NK-92 (cell line): ENCODE results near the gene FAM216A.
"Not testable (repeated sequence)": the region's sequence is repeated elsewhere in the genome, so short reads cannot be mapped to it uniquely, and the experiment has no call there.

ENCODE experiments used
- DNase-seq: peaks from one replicate; lab custom pipeline; 2025; ENCODE audit not compliant: unreplicated experiment; lab: John Stamatoyannopoulos, UW

Gene FAM216A, protein sequence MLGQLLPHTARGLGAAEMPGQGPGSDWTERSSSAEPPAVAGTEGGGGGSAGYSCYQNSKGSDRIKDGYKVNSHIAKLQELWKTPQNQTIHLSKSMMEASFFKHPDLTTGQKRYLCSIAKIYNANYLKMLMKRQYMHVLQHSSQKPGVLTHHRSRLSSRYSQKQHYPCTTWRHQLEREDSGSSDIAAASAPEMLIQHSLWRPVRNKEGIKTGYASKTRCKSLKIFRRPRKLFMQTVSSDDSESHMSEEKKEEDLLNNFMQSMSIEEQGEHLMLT

DNA sequence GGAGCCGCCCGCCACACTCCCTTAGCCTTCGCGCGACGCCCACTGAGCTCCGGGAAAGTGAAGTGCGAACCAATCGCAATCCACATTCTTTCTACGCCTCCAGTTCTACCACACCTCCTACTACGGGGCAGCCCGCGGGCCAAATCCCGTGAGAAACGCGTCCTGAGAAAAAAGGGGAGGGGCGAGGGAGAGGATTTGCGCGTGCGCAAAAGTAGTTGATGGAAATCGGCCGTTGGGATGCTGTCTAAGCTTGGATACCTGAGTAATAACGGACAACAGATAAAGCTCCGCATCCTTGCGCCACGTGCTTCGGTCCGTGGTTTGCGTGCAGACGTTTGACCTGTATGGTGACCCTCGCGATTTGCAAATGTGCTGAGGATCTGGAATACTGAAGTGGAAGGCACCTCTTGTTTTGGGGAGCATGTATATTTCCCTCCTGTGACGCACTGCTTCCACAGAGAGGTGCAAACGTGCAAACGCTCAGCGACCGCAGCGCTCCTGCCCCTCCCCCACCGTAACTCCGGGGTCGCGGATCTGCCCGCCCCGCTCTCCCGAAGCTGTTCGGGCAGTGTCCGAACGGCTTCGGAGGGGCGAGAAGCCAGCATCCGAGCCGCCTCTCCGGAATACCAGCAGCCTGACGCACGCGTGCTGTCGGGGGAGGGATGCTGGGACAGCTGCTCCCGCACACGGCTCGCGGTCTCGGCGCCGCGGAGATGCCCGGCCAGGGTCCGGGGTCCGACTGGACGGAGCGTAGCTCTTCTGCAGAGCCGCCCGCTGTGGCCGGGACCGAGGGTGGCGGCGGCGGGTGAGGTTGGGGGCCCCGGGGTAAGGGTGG lies at the start of gene FAM216A, which contains the start of gene GPN3:
Gene FAM216A (plus strand): TSS at position 632 of the 835 bp plus-strand sequence. CDS start 31 bp downstream, at position 663.
Gene GPN3 (minus strand): TSS at position 44 of the 835 bp plus-strand sequence. CDS start 54 bp downstream, outside the sequence.
- DNase-seq = peak; percentile 61

DNA sequence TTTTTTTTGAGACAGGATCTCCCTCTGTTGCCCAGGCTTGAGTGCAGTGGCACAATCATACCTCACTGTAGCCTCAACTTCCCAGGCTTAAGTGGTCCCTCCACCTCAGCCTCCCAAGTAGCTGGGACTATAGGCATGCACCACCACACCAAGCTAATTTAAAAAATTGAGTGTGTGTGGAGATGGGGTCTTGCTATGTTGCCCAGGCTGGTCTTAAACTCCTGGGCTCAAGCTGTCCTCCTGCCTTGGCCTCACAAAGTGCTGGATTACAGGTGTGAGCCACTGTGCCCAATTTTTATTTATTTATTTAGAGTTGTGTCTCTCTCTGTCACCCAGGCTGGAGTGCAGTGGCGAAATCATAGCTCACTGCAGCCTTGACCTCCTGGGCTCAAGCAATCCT lies 48.0 kb upstream of the FAM216A start:
- not testable (repeated sequence) for DNase-seq

DNA sequence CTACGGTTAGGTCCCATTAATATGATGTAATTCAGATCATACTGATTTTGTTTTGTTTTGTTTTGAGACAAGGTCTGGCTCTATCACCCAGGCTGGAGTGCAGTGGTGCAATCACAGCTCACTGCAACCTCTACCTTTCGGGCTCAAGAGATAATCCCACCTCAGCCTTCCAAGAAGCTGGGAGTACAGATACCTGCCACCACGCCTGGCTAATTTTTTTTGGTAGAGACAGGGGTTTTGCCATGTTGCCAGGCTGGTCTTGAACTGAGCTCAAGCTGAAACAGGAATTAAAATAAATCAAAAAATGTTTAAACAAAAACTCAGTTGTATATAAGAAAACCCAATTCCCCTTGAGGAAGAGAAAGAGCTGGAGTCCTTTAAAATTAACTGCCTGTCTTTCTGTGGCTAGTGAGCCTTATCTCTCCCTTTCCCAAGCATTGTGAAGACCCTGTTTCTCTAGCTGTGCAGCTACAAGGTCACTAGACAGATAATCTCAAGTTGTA lies 47.4 kb upstream of the FAM216A start:
- no peak for DNase-seq

DNA sequence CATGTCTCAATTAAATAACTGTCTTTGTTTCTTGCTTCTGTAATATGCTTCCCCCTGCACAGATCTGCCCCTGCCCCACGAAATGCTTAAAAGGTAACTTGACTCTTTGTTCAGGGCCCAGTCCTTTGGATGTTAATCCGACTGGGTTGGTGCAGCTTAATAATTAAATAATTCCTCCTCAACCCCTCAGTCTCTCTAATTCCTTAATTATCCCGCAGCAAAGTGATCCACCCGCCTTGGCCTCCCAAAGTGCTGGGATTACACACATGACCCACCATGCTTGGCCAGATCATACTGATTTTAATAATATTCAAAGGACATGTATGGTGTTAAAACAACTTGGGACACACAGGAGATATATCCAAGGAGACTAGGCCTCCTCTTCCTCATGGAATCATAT lies 46.9 kb upstream of the FAM216A start:
- no peak for DNase-seq

DNA sequence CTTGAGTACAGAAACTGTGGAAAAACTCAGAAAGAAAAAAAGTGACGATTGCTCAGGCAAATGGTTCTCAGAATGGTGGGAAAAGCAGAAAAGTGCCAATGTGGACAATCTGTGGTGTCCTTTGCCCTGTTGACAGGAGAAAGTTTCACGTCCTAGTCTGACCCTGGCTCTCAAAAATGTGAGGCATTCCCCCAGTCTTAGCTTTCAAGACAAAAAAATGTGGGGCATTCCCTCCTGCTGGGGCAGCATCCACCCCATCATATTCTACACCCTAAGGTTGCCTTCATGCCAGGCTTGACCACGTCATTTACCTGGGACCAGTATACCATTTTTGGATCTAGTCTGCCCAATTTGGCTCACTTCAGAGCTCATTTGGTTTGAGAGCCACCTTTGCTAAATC lies 44.4 kb upstream of the FAM216A start:
- DNase-seq = no peak

DNA sequence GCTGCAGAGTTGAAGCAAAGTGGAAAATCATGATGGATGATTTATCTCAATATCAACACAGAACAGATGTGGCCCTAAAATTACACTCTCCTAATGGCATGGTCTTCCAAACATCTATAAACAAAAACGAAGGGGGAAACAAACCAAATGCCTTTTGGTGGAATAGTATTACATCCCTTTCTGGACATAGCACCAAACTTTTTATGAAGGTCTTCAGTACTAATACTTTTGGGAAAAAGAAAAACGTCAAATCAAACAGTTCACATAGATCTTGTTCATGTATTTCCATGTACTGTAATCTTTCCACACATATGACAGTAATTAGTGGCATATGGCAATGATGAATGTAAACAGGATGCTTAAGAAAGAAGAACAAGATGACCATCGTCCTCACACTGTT lies 42.2 kb upstream of the FAM216A start:
- DNase-seq = no peak

DNA sequence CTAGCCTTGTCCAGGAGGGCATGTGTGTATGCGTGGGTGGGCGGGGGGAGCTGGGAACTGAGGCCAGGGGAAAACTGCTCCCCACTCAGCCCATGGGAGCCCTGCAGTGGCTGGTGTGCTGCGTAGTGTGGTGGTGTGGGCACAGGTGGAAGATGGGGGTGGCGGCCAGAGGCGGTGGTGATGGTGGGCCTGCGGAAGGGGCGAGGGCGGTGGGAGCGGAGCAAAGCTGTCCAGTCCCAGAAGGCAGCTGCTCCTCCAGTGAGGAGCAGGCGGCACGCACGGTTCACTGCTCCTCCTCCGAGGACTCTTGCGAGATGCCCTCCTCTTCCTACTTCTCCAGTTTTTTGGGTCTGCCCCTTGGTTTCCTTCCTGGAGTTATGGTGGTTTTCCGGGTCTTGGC lies 39.0 kb upstream of the FAM216A start:
- DNase-seq = not testable (repeated sequence)

DNA sequence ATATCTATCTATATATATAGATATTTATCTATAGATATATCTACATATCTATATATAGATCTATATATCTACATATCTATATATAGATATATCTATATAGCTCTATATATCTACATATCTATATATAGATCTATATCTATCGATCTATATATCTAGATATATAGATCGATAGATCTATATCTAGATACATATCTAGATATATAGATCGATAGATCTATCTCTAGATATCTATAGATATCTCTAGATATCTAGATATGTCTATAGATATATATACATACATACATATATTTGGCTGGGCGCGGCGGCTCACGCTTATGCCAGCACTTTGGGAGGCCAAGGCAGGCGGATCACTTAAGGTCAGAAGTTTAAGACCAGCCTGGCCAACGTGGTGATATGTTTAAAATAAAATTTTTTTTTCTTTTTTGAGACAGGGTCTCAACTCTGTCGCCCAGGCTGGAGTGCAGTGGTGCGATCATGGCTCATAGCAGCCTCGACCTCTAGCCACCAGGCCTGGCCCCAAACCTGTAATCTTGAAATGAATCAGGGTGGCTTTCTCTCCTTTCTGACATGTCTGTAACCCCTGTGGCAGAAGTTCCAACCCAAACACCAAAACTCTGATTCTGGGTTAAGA lies 36.6 kb upstream of the FAM216A start:
- DNase-seq = no peak

DNA sequence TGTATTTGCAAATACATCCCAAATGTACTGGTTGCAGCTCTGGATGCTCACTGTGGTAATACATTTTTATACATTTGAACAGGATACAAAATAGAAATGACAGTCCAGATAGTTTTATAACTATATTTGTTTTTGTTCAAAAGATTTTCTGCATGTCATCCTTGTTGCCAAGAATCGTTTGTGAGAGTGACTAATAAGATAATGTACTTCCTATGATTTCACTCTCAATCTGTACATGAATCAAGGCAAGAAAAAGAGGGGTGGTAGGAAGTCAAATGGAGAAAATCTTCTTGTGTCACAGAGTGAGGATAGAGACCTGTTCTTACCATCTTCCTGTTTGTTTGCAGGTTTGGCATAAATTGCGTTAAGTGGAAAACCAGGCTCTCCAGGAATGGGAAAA lies 32.4 kb upstream of the FAM216A start:
- no peak for DNase-seq

DNA sequence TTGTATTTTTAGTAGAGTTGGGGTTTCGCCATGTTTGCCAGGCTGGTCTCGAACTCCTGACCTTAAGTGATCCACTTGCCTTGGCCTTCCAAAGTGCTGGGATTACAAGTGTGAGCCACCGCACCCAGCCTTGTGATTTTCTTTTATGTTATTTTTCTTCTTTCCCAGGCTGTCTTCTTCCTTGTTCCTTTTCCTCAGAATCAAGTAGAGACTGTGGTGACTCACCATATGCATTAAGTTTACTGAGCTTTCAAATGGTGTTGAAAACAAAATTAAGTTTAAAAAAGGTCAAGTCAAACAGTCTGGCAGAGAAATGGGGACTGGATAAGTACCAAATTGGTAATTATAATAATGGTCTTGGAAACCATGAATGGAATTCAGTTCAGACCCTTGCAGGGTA lies 24.2 kb upstream of the FAM216A start:
- DNase-seq = no peak

DNA sequence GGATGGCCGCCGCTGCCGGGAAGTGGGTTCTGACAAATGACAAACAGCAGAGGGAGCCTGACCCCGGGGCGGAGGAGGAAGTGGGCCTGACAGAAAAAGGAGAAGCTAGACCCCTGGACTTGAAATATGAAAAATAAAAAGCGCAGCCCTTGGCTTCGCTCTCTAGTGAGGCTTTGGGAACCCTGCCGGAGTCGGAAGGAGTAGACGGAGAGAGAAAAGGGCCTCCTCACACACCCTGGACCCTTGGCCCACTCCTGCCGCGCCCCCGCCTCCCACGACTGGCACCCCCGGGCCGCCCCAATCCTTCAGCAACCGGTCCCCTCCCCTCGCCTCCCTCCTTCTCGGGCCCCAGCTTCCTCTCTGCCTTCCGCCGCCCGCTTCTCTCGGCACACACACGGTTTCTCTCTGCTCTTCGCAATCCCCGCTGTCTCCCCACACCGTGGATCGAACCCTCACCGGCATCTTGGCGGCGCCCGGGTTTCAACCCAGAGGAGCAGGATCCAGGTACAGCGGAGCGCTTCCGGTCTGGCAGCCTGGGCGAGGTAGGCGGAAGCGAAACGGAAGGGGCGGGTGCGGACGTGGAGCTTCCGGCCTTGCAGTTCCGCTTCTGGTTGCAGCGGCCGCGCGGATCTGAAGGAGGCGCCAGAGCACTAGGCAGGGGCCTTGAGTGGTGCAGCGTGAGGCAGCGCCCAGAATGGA lies 18.7 kb upstream of the FAM216A start, which contains the start of gene ARPC3:
Gene ARPC3 (minus strand): TSS at position 539 of the 699 bp plus-strand sequence. CDS start 77 bp downstream, at position 462.
- DNase-seq = peak; percentile 53

DNA sequence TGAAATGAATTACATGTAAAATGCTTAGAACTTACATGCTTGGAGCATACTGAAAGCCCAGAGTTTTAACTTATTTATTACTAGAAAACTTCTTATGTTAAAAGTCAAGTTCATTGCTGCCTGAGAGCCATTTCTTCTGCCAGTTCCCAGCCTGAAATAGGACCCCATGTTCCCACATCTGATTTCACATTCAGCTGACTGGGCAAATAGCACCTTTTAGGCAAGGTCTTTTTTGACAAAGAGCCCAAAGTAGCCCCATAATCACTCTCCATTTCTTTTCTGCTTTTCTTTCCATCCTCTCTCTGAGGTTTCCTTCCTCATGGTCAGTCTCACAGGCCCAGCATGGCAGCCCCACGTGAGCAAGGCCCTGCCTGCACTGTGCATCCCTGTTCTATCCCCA lies 17.4 kb upstream of the FAM216A start:
- no peak for DNase-seq

DNA sequence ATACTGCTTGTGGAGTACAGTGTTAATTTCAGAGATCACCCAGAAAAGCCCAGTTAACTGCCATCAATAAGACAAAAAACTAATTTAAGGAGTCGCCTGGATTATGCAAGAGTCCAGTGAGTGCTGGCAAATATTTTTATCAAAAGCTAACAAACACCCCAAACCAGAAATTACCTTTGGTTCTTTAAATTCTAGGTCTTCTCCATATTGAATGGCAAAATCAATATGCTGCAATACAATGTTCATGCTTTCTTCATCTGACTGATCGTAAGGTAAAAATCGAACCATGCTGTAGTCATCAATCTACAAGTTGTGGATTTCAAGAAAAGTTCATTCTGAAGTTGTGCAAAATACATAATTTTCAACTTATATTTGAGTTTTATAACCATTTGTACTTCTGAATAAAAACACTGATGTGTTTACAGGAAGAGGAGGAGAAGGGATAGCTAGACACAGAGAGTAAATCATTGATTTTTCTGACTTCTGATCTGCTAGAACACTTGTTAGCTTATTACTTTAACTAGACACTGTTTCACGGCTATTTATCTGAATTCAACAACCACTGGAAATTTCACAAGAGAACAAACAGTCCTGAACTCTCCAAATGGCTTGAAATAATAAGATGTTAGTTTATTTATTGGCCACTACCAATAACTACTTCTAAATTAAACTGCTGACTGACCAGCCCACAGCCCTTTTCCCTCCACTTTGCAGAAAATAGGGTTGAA lies 14.9 kb upstream of the FAM216A start:
- DNase-seq = no peak

DNA sequence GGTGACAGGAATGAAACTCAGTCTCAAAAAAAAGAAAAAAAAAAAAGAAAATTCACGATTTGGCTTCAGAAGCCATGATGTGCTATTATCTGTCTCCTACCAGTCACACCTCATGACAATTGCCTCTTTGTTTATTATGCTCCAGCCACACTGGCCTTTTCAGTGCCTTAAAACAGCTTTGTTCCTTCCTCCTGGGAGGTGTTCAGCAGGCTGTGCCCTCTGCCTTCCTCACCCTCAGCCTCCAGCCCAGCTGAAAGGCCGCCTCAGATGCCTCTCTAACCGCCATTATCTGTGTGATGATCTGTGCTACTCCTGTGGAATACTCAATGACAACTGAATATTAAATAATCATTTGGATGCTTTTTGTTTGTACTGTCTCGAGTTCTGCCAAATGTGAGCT lies 9.9 kb upstream of the FAM216A start:
- DNase-seq = no peak

DNA sequence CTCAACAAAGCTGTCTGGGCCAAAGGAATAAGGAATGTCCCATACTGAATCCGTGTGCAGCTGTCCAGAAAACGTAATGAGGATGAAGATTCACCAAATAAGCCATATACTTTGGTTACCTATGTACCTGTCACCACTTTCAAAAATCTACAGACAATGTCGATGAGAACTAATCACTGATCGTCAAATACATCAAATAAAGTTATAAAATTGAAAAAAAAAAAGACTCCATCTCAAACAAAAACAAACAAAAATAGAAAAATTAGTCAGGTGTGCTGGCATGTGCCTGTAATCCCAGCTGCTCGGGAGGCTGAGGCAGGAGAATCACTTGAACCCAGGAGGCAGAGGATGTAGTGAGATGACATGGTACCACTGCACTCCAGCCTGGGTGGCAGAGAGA lies 7.5 kb upstream of the FAM216A start:
- DNase-seq = not testable (repeated sequence)

DNA sequence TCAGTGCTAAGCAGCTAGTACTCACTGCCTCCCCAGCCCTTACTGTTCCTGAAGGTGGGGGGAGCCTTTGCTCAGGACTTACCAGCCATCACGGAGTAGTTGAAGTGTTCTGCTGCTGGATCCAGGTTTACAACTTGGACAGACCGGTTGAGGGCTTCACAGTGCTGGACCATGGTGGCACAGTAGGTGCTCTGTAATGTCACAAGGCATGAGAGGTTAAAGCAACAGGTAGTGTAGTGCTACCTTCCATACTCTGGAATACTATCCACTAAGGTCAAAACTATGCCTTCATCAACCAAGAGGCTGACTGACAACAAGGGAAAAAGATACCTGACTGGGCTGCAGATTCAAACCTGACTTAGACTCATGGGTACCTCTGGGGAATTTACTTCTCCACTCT lies 3.6 kb upstream of the FAM216A start:
- DNase-seq = no peak

DNA sequence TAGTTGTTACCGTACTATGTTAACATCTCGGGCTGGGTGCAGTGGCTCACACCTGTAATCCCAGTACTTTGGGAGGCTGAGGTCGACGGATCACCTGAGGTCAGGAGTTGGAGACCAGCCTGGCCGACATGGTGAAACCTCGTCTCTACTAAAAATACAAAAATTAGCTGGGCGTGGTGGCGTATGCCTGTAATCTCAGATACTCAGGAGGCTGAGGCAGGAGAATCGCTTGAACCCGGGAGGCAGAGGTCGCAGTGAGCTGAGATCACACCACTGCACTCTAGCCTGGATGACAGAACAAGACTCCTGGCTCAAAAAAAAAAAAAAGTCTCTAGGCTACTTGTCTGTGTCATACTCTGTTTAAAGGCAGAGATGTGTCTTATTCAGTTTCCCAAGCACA lies 2.9 kb upstream of the FAM216A start:
- not testable (repeated sequence) for DNase-seq

DNA sequence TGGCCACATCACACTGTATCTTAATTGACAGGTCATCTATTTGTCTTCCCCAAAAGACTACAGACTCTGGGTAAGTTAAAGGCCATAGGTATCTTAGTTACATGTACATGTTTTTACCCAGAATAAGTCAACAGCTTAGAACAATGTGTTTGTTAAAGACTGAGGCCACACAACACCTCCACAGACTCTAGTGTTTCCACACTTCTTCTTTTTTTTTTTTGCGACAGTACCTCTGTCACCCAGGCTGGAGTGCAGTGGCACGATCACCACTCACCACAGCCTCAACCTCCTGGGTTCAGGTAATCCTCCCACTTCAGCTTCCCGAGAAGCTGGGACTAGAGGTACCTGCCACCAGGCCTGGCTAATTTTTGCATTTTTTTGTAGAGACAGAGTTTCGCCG lies 1.9 kb upstream of the FAM216A start:
- DNase-seq = no peak

DNA sequence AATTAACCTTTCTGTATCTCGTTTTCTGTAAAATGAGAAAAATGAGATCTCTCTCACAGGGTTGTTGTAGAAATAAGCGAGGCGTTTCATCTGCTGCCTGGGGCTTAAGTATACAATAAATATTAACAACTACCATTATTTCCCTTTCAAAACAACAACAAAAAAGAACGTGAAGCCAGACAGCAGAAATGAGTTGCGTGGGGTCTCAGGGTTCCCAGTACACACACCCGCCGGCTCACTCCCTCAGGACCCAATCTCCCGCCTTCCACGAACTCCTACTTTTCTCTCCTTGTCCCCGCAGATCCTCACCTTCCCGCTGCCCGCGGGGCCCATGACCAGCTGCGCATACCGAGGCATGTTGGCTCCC lies 815 bp upstream of the FAM216A start:
- DNase-seq = no peak

DNA sequence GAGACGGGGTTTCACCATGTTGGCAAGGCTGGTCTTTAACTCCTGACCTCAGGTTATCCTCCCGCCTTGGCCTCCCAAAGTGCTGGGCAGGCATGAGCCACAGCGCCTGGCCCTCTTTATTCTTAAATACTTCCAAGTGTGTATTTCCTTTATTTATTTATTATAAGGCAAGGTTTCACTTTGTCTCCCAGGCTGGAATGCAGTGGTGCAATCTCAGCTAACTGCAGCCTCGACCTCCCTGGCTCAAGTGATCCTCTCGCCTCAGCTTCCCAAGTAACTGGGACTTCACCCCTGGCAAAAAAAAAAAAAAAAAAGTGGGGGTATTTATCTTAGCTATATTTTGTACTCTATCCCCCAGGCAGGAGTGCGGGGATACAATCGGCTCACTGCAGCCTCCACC lies 6.8 kb downstream of the FAM216A start:
- no peak for DNase-seq
